ENCODE data around the gene MYLK2. TPM values are rescaled to one million over a fixed set of nuclear protein-coding genes. Genes with fewer than 3 reads are reported as not detected.

Gene MYLK2
- total RNA-seq (not detected), polyA plus RNA-seq (ENCODE audit: insufficient read length in 6 of 6) (1 to 10 TPM in 3 of 6 donors, under 1 TPM in 3; 0.53 to 1.9 (median 1.0) TPM)
- long read RNA-seq, donor 1: 0 reads
- long read RNA-seq, donor 2: 0 reads
- long read RNA-seq, donor 3: 0 reads
- long read RNA-seq, donor 4, partial matches to known transcripts: 0 of 1 reads
- long read RNA-seq, donor 4, other reads (novel, unspliced or antisense): 1 of 1 reads
- long read RNA-seq, donor 5: 0 reads
- long read RNA-seq, donor 6: 0 reads
- long read RNA-seq, donor 7: 0 reads
- long read RNA-seq, donor 8: 0 reads
- long read RNA-seq, donor 9: 0 reads
- long read RNA-seq, donor 10: 0 reads
- long read RNA-seq, donor 11: 0 reads
- long read RNA-seq, donor 12: 0 reads

DNA sequence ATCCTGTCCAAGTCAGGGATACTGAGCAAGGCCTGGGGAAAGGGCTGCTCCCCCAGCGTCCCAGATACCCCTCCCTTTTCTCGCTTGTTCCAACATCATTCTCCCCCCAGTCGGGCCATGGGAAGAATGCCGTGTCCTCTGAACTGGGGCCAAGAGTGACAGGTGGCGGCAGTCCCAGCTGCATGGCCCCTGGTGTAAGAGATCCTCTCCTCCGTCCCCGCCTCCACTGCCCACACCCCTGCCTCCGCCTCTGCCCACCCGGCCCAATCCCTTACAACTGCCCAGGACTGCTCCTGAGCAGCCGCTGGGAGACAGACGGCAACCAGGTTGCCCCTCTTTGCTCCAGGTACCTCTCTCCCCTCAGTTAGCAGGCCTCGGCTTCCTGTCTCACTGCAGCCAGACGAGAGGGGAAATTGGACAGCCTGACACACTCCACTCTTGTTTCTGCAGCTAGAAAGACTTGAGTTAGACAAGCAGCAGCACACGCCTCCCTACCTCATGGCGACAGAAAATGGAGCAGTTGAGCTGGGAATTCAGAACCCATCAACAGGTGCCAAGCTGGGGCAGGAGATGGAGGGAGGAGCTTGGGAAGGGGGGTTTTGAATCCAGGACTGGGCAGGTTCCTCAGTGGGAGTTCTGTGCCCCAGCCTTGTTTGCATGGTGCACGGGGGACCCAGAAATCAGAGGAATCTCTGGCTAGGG, at the start of gene MYLK2:
TSS of gene MYLK2 (plus strand) at position 274 of the 702 bp plus-strand sequence. CDS start at position 499, 225 bp downstream.
- Histone ChIP-seq H3K27me3 (no peaks in the 10 kb centered on the region), H3K36me3 (no peaks in the 10 kb centered on the region), H3K9me3 (no peaks in the 10 kb centered on the region), H3K27ac (no peak within 1 kb of the TSS), H3K4me1 (peaks cover 8 to 16% of the 10 kb centered on the region in 2 donors), H3K4me3 (no peak within 1 kb of the TSS)
- TF ChIP-seq, protein P1, sequence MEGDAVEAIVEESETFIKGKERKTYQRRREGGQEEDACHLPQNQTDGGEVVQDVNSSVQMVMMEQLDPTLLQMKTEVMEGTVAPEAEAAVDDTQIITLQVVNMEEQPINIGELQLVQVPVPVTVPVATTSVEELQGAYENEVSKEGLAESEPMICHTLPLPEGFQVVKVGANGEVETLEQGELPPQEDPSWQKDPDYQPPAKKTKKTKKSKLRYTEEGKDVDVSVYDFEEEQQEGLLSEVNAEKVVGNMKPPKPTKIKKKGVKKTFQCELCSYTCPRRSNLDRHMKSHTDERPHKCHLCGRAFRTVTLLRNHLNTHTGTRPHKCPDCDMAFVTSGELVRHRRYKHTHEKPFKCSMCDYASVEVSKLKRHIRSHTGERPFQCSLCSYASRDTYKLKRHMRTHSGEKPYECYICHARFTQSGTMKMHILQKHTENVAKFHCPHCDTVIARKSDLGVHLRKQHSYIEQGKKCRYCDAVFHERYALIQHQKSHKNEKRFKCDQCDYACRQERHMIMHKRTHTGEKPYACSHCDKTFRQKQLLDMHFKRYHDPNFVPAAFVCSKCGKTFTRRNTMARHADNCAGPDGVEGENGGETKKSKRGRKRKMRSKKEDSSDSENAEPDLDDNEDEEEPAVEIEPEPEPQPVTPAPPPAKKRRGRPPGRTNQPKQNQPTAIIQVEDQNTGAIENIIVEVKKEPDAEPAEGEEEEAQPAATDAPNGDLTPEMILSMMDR (IDR thresholded peaks at IDR 0.05): no peak
- ATAC-seq (no peak), DNase-seq (no peak)
- intact Hi-C loops (cut with DNase I): no loop called here

DNA sequence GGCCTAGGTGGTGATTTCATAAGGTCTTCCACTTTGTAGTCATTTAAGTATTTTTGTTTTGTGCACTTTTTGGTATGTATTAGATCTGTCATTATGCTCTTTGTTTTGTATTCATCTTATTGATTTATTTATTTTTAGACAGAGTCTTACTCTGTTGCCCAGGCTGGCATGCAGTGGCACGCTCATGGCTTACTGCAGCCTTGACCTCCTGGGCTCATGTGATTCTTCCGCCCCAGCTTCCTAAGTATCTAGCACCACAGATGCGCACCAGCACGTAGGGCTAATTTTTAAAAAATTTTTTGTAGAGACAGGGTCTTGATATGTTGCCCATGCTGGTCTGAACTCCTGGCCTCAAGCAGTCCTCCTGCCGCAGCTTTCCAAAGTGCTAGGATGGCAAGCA, 49.5 kb upstream of the MYLK2 start:
- Histone ChIP-seq H3K27ac (no peak overlapping the region), H3K4me1 (no peaks in the 10 kb centered on the region), H3K27me3 (no peaks in the 10 kb centered on the region), H3K4me3 (no peak overlapping the region), H3K9me3 (no peaks in the 10 kb centered on the region), H3K36me3 (peaks cover 0 to 4% of the 10 kb centered on the region in 2 donors)
- no peak for DNase-seq
- TF ChIP-seq, protein P1 (IDR thresholded peaks at IDR 0.05): no peak
- no peak for ATAC-seq
- intact Hi-C loops (cut with DNase I): no loop called here

DNA sequence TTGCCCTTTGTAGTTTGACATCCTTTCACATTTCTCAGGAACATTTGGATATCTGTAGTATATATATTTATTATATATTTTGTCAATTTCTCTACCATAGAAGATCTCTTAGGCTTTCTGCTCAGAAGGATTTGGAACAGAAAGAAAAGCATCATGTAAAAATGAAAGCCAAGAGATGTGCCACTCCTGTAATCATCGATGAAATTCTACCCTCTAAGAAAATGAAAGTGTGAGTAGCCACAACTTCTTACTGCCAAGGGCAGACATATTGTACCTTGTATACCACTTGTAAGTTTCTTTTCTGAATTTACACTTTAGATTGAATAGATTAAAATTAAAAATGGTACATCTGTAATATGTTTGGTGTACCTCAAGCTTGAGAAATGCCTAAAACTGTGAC, 48.9 kb upstream of the MYLK2 start:
- intact Hi-C loops (cut with DNase I): no loop called here

DNA sequence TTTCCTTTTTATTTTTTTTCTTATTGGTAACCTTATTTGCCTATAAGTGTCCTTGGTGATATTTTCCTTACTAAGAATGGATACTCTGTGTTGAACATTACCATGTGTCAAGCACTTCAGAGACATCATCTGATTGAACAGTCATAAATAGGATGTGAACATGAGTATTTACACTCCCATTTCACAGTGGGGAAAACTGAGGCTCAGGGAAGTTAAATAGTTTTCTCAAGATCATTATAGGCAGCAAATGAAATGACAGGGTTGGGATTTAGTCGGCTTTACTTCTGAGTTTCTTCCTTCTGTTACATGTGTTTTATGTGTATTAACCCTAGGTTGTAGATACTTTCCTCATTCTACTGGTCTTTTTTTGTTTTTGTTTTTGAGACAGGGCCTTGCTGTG, 44.7 kb upstream of the MYLK2 start:
- H3K9me3 ChIP-seq: no peaks in the 10 kb centered on the region
- no peak overlapping the region for H3K27ac ChIP-seq
- H3K36me3 ChIP-seq: peaks cover 0 to 14% of the 10 kb centered on the region in 2 donors
- ATAC-seq: no peak
- no peak for DNase-seq
- no peaks in the 10 kb centered on the region for H3K27me3 ChIP-seq
- TF ChIP-seq, protein P1 (IDR thresholded peaks at IDR 0.05): no peak
- H3K4me3 ChIP-seq: no peak overlapping the region
- no peaks in the 10 kb centered on the region for H3K4me1 ChIP-seq
- intact Hi-C loops (cut with DNase I): no loop called here

More for the DNA sequence above, 48.9 kb upstream of the MYLK2 start:
- Histone ChIP-seq H3K9me3 (no peaks in the 10 kb centered on the region), H3K4me3 (no peak overlapping the region), H3K27ac (no peak overlapping the region), H3K4me1 (no peaks in the 10 kb centered on the region), H3K27me3 (no peaks in the 10 kb centered on the region), H3K36me3 (peaks cover 0 to 4% of the 10 kb centered on the region in 2 donors)
- ATAC-seq (no peak), DNase-seq (no peak)
- TF ChIP-seq, protein P1 (IDR thresholded peaks at IDR 0.05): no peak

DNA sequence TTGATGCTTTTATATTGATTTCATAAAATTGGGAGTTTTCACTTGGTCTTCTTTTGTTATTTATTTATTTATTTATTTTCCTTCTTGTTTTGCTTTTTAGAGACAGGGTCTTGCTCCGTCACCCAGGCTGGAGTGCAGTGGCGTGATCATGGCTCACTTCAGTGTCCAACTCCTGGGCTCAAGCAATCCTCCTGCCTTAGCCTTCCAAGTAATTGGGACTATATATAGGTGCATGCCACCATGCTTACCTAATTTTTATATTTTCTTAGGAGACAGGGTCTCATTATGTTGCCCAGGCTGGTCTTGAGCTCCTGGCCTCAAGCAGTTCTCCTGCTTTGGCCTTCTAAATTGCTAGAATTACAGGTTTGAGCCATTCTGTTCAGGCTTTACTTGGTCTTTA, 38.3 kb upstream of the MYLK2 start:
- no peak overlapping the region for H3K27ac ChIP-seq
- ATAC-seq (no peak), DNase-seq (no peak)
- no peaks in the 10 kb centered on the region for H3K27me3 ChIP-seq
- intact Hi-C loops (cut with DNase I): no loop called here
- H3K4me3 ChIP-seq: no peak overlapping the region
- H3K9me3 ChIP-seq: no peaks in the 10 kb centered on the region
- H3K4me1 ChIP-seq: no peaks in the 10 kb centered on the region
- TF ChIP-seq, protein P1 (IDR thresholded peaks at IDR 0.05): no peak
- peaks cover 0 to 45% of the 10 kb centered on the region in 2 donors for H3K36me3 ChIP-seq

Data from left lung (tissue), 14 donors.